BJ (cell line): ENCODE measurements around the gene NEK4. TPM values are rescaled to one million over a fixed set of nuclear protein-coding genes. Genes with fewer than 3 reads are reported as not detected.
A peak's percentile ranks its signal among the peaks of the same experiment; 100 is the strongest.

Experiments
- CTCF ChIA-PET: fragments of 350-600 bp; formaldehyde crosslinking; extraction: SDS; loops from one replicate; lab custom pipeline; 2021; ENCODE audit warnings: antibody characterized with exemption, inconsistent platforms; lab: Yijun Ruan, JAX
- POLR2A ChIA-PET: fragments of 300-600 bp; sonication (Branson Sonifier 250); formaldehyde crosslinking; extraction: SDS; loops from one replicate; lab custom pipeline; 2021; ENCODE audit warnings: antibody characterized with exemption; lab: Charles Lee
- DNase-seq: peaks from one replicate; pipeline ENCODE4 v3.0.0-alpha.2; 2011; ENCODE audit warnings: low read depth
- H3K27me3 ChIP-seq: 2 replicates; pipeline ENCODE4 v1.6.0; 2011; ENCODE audit warnings: low read length; ENCODE audit not compliant: control insufficient read depth, insufficient read depth
- H3K36me3 ChIP-seq: 2 replicates; pipeline ENCODE4 v1.5.1; 2011; ENCODE audit warnings: low read length; ENCODE audit not compliant: control insufficient read depth, insufficient read depth
- H3K4me3 ChIP-seq: 2 replicates; pipeline ENCODE4 v1.5.1; 2011; ENCODE audit warnings: low read depth, mild to moderate bottlenecking, control low read depth, low read length
- polyA plus RNA-seq: library from polyadenylated mRNA; depleted of rRNA; stranded (reverse); fragments of >200 nt; gene quantifications from 2 replicates; pipeline ENCODE4 v1.2.3, GENCODE V29; 2011
- TF ChIP-seq, protein P1 (sequence below): IDR thresholded peaks from 2 replicates; pipeline ENCODE4 v1.5.1; 2011; ENCODE audit warnings: low read depth, mild to moderate bottlenecking, control low read depth, inconsistent platforms, low read length, moderate library complexity; ENCODE audit not compliant: insufficient read depth

NEK4 gene
- polyA plus RNA-seq, 1 experiment: 10.0 TPM

GRCh38 chr3:52809149-52809548, 38.4 kb upstream of the NEK4 start:
- TF ChIP-seq, protein P1, sequence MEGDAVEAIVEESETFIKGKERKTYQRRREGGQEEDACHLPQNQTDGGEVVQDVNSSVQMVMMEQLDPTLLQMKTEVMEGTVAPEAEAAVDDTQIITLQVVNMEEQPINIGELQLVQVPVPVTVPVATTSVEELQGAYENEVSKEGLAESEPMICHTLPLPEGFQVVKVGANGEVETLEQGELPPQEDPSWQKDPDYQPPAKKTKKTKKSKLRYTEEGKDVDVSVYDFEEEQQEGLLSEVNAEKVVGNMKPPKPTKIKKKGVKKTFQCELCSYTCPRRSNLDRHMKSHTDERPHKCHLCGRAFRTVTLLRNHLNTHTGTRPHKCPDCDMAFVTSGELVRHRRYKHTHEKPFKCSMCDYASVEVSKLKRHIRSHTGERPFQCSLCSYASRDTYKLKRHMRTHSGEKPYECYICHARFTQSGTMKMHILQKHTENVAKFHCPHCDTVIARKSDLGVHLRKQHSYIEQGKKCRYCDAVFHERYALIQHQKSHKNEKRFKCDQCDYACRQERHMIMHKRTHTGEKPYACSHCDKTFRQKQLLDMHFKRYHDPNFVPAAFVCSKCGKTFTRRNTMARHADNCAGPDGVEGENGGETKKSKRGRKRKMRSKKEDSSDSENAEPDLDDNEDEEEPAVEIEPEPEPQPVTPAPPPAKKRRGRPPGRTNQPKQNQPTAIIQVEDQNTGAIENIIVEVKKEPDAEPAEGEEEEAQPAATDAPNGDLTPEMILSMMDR: no peak
- ChIA-PET CTCF (interaction anchor here (1.1 to 1.7 kb wide), 3 partner anchors 10 to 12 kb away, joined by 4 to 6 read pairs (median 5); no protein-coding TSS in a partner anchor), POLR2A (no interaction called here)

GRCh38 chr3:52805270-52806039, 34.7 kb upstream of the NEK4 start:
- Histone ChIP-seq H3K27me3 (peaks cover 1% of the 10 kb centered on the region), H3K36me3 (no peaks in the 10 kb centered on the region), H3K4me3 (no peak overlapping the region)
- TF ChIP-seq, protein P1: no peak
- DNase-seq: no peak
- ChIA-PET CTCF (no interaction called here), POLR2A (no interaction called here)

More at GRCh38 chr3:52809149-52809548, 38.4 kb upstream of the NEK4 start:
- DNase-seq: no peak
- Histone ChIP-seq H3K36me3 (no peaks in the 10 kb centered on the region), H3K4me3 (no peak overlapping the region), H3K27me3 (peaks cover 3% of the 10 kb centered on the region)

GRCh38 chr3:52801839-52802238, 31.1 kb upstream of the NEK4 start:
- POLR2A ChIA-PET: no interaction called here

GRCh38 chr3:52800079-52800478, 29.3 kb upstream of the NEK4 start:
- Histone ChIP-seq H3K4me3 (no peak overlapping the region), H3K36me3 (no peaks in the 10 kb centered on the region), H3K27me3 (no peaks in the 10 kb centered on the region)
- ChIA-PET POLR2A (no interaction called here), CTCF (interaction anchor here (1.3 kb wide), 1 partner anchor 21 kb away, joined by 4 read pairs; no protein-coding TSS in a partner anchor)
- DNase-seq: no peak
- TF ChIP-seq, protein P1: no peak

More at GRCh38 chr3:52801839-52802238, 31.1 kb upstream of the NEK4 start:
- CTCF ChIA-PET: interaction anchor here (1.0 to 2.2 kb wide), 2 partner anchors 10 to 19 kb away, joined by 3 to 8 read pairs; no protein-coding TSS in a partner anchor
- TF ChIP-seq, protein P1: no peak
- H3K36me3 ChIP-seq: no peaks in the 10 kb centered on the region
- DNase-seq: no peak
- H3K4me3 ChIP-seq: no peak overlapping the region
- no peaks in the 10 kb centered on the region; the same call in 1 of the 2 replicates for H3K27me3 ChIP-seq

DNA sequence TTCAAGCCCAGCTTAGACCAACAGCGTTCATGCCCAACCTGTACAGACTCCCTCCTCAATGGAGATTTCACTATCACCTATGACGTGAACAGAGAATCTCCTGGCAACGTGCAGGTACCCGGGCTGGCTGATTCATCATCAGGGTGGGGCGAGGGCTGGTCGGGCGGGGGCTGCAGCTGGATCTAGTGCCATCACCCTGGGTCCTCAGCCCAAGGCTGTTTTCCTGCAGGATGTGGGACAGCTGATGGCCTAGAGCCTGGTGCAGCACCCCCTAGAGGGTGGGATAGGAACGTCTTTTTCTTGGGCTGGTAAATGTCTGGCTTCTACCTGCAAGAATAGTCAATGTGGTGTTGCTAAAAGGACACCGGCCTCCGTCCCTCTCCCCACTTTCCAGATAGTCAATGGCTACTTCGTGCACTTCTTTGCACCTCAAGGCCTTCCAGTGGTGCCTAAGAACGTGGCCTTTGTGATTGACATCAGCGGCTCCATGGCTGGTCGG, 28.3 kb upstream of the NEK4 start:
- TF ChIP-seq, protein P1: peak; percentile 41
- ChIA-PET CTCF (interaction anchor here (1.0 to 1.6 kb wide), 7 partner anchors 11 to 23 kb away, joined by 3 to 9 read pairs (median 5); no protein-coding TSS in a partner anchor), POLR2A (no interaction called here)
- no peaks in the 10 kb centered on the region for H3K27me3 ChIP-seq
- no peak for DNase-seq
- H3K4me3 ChIP-seq: no peak overlapping the region
- no peaks in the 10 kb centered on the region for H3K36me3 ChIP-seq
